AG04449 (cell line): ENCODE results near the gene SVOPL.

Experiments
- CTCF ChIA-PET: fragments of 350-600 bp; formaldehyde crosslinking; extraction: SDS; loops from one replicate; lab custom pipeline; 2021; ENCODE audit warnings: antibody characterized with exemption; lab: Yijun Ruan, JAX
- POLR2A ChIA-PET: fragments of 400-600, 350-600 bp; formaldehyde crosslinking; extraction: SDS; loops from one replicate; lab custom pipeline; 2020; ENCODE audit warnings: antibody characterized with exemption, inconsistent platforms; lab: Yijun Ruan, JAX
- DNase-seq: peaks from one replicate; pipeline ENCODE4 v3.0.0-alpha.2; 2010; ENCODE audit warnings: low read depth, low spot score
- H3K4me3 ChIP-seq: 2 replicates; pipeline ENCODE4 v1.5.1; 2011; ENCODE audit warnings: low read depth, mild to moderate bottlenecking, control low read depth, low read length
- TF ChIP-seq, protein P1 (sequence below): IDR thresholded peaks from one replicate; pipeline ENCODE4 v1.5.1; 2011; ENCODE audit warnings: mild to moderate bottlenecking, moderate library complexity, low read length, control low read depth, inconsistent platforms; ENCODE audit not compliant: insufficient read depth; ENCODE audit errors: missing control alignments

The SVOPL gene

DNA sequence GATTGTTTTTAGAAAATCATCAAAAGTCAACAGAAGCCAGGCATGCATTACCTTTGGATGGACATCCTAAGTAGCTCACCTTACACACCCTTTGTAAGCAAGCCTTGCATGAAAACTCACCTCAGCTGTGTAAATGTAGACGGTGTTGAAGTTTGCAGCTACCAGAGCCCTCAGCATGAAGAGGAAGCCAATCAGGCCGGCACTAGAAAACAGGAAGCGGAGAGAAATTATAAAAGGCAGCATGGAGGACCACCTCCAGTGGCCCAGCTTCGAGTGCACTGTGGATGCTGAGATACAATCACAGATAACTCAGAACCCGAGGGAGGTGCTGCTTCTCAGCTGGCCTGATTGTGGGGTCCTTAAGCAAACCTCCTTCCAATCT is 75.3 kb downstream of the SVOPL start:
- TF ChIP-seq, protein P1, sequence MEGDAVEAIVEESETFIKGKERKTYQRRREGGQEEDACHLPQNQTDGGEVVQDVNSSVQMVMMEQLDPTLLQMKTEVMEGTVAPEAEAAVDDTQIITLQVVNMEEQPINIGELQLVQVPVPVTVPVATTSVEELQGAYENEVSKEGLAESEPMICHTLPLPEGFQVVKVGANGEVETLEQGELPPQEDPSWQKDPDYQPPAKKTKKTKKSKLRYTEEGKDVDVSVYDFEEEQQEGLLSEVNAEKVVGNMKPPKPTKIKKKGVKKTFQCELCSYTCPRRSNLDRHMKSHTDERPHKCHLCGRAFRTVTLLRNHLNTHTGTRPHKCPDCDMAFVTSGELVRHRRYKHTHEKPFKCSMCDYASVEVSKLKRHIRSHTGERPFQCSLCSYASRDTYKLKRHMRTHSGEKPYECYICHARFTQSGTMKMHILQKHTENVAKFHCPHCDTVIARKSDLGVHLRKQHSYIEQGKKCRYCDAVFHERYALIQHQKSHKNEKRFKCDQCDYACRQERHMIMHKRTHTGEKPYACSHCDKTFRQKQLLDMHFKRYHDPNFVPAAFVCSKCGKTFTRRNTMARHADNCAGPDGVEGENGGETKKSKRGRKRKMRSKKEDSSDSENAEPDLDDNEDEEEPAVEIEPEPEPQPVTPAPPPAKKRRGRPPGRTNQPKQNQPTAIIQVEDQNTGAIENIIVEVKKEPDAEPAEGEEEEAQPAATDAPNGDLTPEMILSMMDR, result no peak
- ChIA-PET CTCF (no interaction called here), POLR2A (no interaction called here)
- no peak for DNase-seq
- H3K4me3 ChIP-seq, result no peak overlapping the region

DNA sequence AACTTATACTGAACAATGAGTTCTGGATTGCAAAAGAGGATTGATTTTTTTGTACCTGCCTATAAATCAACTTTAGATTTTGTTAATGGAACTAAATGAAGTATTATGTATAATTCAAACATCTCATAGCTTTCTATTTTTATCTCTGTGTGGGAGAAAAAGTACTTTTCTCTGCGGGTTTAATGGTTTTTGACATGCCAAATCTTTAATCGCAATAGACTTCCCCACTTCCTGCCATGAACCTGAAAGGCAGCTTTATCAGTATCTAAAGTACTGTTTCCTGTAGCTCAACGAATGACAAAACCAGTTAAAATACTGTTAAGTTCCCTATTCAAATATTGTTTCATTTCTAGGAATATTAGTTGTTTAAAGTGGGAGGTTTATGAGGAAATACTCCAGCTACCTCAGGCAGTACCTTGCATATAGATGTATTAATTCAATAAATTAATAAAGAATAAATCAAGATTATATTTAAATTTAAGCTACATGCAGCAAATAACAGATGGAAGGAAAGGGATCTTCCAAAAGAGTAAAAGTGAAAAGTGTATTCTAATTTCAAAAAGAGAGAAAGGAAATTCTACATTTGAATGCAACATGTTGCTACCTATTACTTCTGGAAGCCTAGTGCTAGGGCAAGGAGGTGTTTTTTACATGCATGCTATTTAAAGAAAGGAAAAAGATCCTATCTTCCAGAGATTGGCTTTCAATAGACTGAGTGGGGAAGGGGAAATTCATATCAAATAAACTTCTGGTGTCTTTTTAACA is 75.9 kb downstream of the SVOPL start:
- ChIA-PET POLR2A (no interaction called here), CTCF (interaction anchor here (1.0 kb wide), 1 partner anchor 126 kb away, joined by 3 read pairs; no protein-coding TSS in a partner anchor)
- no peak for DNase-seq
- H3K4me3 ChIP-seq, result no peak overlapping the region
- TF ChIP-seq, protein P1, result no peak

DNA sequence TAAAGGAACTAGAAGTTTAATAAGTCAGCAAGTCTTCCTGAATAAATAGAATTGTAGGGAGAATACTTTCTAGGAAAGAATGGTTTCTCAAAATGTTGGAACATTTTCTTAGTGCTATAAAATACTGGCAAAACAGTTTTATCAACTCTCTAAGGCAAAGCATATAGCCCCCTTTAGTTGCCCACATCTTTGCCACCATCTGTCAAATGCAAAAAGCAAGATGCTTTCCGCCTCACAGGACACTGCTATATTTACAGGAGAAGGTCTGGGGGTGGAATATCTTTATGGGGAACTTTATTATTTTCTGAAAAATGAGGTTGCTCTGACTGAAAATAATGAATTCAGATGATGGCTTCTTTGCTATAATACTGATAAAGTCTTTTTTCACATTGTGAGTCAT is 78.3 kb downstream of the SVOPL start:
- H3K4me3 ChIP-seq, result no peak overlapping the region
- ChIA-PET CTCF (no interaction called here), POLR2A (no interaction called here)
- TF ChIP-seq, protein P1, result no peak
- no peak for DNase-seq

DNA sequence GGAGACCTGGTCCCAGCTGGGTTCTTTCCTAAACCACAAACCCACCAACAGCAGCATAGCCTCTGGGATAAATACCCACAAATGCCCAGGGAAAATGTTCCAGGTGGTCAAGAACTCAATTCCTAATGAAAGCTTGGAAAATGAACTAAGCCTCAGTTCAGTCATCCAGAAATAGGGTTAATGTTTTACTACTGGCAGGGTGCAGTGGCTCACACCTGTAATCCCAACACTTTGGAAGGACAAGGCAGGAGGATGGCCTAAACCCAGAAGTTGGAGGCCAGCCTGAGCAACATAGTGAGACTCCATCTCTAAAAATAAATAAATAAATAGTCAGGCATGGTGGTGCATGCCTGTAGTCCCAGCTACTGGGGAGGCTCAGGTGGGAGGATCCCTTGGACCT is 82.2 kb downstream of the SVOPL start:
- TF ChIP-seq, protein P1, result no peak

DNA sequence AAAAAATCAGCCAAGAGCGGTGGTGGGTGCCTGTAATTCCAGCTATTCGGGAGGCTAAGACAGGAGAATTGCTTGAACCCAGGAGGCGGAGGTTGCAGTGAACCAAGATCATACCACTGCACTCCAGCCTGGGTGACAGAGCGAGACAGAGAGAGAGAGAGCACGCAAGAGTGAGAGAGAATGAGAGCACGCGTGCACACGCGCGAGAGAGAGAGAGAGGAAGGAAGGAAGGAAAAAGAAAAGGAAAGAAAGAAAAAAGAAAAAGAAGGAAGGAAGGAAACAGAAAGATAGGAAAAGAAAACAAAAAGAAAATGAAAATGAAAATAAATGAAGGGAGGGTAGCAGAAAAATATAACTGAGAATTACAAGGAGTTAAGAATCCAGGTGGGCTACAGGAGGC is 82.7 kb downstream of the SVOPL start:
- DNase-seq, result no peak
- CTCF ChIA-PET, result no interaction called here
- POLR2A ChIA-PET, result no interaction called here
- H3K4me3 ChIP-seq, result no peak overlapping the region
- TF ChIP-seq, protein P1, result no peak

More for the DNA sequence above, 82.2 kb downstream of the SVOPL start:
- no peak overlapping the region for H3K4me3 ChIP-seq
- DNase-seq, result no peak
- ChIA-PET POLR2A (no interaction called here), CTCF (no interaction called here)

DNA sequence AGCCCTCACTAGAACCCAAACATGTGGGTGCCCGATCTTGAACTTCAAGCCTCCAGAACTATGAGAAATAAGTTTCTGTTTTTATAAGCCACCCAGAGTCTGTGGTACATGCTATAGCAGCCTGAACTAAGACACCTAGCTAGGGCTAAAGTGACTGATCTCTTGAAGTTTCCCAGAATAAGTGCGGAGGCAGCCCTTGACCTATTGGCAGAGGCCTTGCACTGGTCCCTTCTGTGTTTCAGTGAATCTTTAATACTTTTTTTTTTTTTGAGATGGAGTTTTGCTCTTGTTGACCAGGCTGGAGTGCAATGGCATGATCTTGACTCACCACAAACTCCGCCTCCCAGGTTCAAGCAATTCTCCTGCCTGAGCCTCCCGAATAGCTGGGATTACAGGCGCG is 85.1 kb downstream of the SVOPL start:
- CTCF ChIA-PET, result no interaction called here

More for the DNA sequence above, 85.1 kb downstream of the SVOPL start:
- H3K4me3 ChIP-seq, result no peak overlapping the region
- no peak for DNase-seq
- TF ChIP-seq, protein P1, result no peak
- POLR2A ChIA-PET, result no interaction called here
